ENCODE data around the gene NECTIN2.

DNA sequence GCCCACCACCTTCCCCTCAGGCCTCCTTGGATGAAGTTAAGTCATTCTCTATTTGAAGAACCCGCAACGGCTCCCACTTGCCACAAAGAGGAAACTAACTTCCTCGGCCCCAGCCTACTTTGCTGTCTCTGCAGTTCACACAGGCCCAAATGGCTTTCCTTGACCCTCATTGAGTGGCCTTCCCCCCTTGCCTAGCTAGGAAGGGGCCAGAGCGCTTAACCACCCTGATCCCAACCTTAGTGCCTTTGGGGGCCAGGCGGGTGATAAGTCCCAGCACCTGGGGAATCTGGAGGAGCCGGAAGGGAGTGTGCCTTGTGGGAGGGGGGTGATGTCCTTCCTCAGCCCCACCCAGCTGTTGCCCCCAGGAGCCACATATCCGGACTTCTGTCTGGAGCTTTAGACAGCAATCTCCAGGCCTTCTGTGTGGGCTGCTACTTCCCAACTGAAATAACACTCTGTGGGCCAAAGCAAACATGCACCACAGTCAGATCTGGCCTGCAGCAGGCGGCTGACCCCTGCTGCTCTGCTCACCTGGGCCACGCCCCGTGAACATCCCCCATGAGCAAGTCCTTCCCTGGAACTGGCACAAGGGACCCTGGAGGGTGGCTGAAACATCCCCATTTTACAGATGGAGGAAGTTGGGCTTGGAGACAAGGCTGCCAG lies 10.5 kb downstream of the NECTIN2 start:
- TF ChIP-seq, protein P1, sequence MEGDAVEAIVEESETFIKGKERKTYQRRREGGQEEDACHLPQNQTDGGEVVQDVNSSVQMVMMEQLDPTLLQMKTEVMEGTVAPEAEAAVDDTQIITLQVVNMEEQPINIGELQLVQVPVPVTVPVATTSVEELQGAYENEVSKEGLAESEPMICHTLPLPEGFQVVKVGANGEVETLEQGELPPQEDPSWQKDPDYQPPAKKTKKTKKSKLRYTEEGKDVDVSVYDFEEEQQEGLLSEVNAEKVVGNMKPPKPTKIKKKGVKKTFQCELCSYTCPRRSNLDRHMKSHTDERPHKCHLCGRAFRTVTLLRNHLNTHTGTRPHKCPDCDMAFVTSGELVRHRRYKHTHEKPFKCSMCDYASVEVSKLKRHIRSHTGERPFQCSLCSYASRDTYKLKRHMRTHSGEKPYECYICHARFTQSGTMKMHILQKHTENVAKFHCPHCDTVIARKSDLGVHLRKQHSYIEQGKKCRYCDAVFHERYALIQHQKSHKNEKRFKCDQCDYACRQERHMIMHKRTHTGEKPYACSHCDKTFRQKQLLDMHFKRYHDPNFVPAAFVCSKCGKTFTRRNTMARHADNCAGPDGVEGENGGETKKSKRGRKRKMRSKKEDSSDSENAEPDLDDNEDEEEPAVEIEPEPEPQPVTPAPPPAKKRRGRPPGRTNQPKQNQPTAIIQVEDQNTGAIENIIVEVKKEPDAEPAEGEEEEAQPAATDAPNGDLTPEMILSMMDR (IDR thresholded peaks at IDR 0.05 in 8 of 11, conservative IDR thresholded peaks at IDR 0.05 in 3 of 11): no peak
- TF ChIP-seq POLR2A (IDR thresholded peaks at IDR 0.05) (no peak), POLR2AphosphoS5 (IDR thresholded peaks at IDR 0.05) (peak; percentile 39 to 63 (median 50))

All from spleen (tissue), 7 donors.